DMS53 (cell line): ENCODE data around the gene ARHGEF16.
A peak's percentile ranks its signal among the peaks of the same experiment; 100 is the strongest.

Experiments used
- DNase-seq: peaks from one replicate; lab custom pipeline; 2025; lab: John Stamatoyannopoulos, UW

ARHGEF16 gene

GRCh38 chr1:3468236-3469103 is 14.0 kb downstream of the ARHGEF16 start:
- DNase-seq, result no peak

- DNase-seq, result no peak
Observed at GRCh38 chr1:3469104-3469848, 14.8 kb downstream of the ARHGEF16 start.

- DNase-seq, result no peak
Observed at GRCh38 chr1:3469849-3470649, 15.6 kb downstream of the ARHGEF16 start.

- DNase-seq, result no peak
Observed at GRCh38 chr1:3470650-3471355, 16.3 kb downstream of the ARHGEF16 start.

GRCh38 chr1:3471356-3472087 is 17.1 kb downstream of the ARHGEF16 start:
- DNase-seq, result peak; percentile 22

GRCh38 chr1:3472088-3472850 is 17.8 kb downstream of the ARHGEF16 start:
- DNase-seq, result no peak

- DNase-seq, result no peak
Observed at GRCh38 chr1:3472906-3473305, 18.4 kb downstream of the ARHGEF16 start.

- no peak for DNase-seq
Observed at GRCh38 chr1:3473381-3473844, 18.9 kb downstream of the ARHGEF16 start.

- DNase-seq, result no peak
Observed at GRCh38 chr1:3474016-3474415, 19.6 kb downstream of the ARHGEF16 start.

GRCh38 chr1:3474421-3474820 is 20.0 kb downstream of the ARHGEF16 start:
- DNase-seq, result no peak

GRCh38 chr1:3475839-3476573 is 21.5 kb downstream of the ARHGEF16 start:
- no peak for DNase-seq

- no peak for DNase-seq
Observed at GRCh38 chr1:3476666-3477065, 22.2 kb downstream of the ARHGEF16 start.

- DNase-seq, result peak; percentile 50
Observed at GRCh38 chr1:3477241-3477995, 23.0 kb downstream of the ARHGEF16 start.

GRCh38 chr1:3478187-3478586 is 23.7 kb downstream of the ARHGEF16 start:
- DNase-seq, result no peak

- no peak for DNase-seq
Observed at GRCh38 chr1:3479511-3480368, 25.3 kb downstream of the ARHGEF16 start.

GRCh38 chr1:3480369-3480719 is 25.9 kb downstream of the ARHGEF16 start:
- DNase-seq, result no peak

- no peak for DNase-seq
Observed at GRCh38 chr1:3481046-3481445, 26.6 kb downstream of the ARHGEF16 start.

GRCh38 chr1:3481836-3482375 is 27.4 kb downstream of the ARHGEF16 start:
- no peak for DNase-seq
